Gastroesophageal sphincter (tissue), 4 donors: Measurements from ENCODE around the gene TDRD5. TPM values are rescaled to one million over a fixed set of nuclear protein-coding genes. Genes with fewer than 3 reads are reported as not detected.
A peak's percentile ranks its signal among the peaks of the same experiment; 100 is the strongest.

Experiments used
- ATAC-seq: fragments of 150-250 bp; one replicate; pipeline ENCODE4 v1.9.1; 2016; ENCODE audit warnings: mild to moderate bottlenecking, moderate library complexity
- H3K27ac ChIP-seq, 4 donors: fragments of 200-600 bp; sonication (generic) in 3 of 4; 1 replicate in 3 of 4; 2 replicates in 1 of 4; pipeline ENCODE4 v1.5.1; 2016 to 2019
- H3K27me3 ChIP-seq: fragments of 200-600 bp; sonication (generic); one replicate; pipeline ENCODE4 v1.5.1; 2019
- H3K36me3 ChIP-seq, 2 donors: fragments of 200-600 bp; sonication (generic); one replicate each; pipeline ENCODE4 v1.5.1; 2019; ENCODE audit warnings: control low read depth in 1 of 2
- H3K4me1 ChIP-seq, 3 donors: fragments of 200-600 bp; sonication (generic); 1 replicate in 2 of 3; 2 replicates in 1 of 3; pipeline ENCODE4 v1.5.1; 2016 to 2019; ENCODE audit warnings: control low read depth in 2 of 3
- H3K4me3 ChIP-seq, 2 donors: fragments of 200-600 bp; sonication (generic); one replicate each; pipeline ENCODE4 v1.5.1; 2019; ENCODE audit warnings: mild to moderate bottlenecking in 1 of 2, moderate library complexity in 1 of 2
- H3K9me3 ChIP-seq, 3 donors: fragments of 200-600 bp; sonication (generic); one replicate each; pipeline ENCODE4 v1.5.1; 2017 to 2019; ENCODE audit warnings: control low read depth in 2 of 3
- CTCF ChIP-seq, 4 experiments: fragments of 200-600 bp in 2 of 4; fragments of 450-650 bp in 2 of 4; sonication (generic) in 1 of 4; IDR thresholded peaks; one replicate each; pipeline ENCODE4 v1.5.1; 2017 to 2019; ENCODE audit warnings: antibody characterized with exemption in 4 of 4, mild to moderate bottlenecking in 2 of 4, moderate library complexity in 2 of 4
- EP300 ChIP-seq: sonication (generic); formaldehyde crosslinking; IDR thresholded peaks from one replicate; pipeline ENCODE4 v1.6.1; 2017; ENCODE audit warnings: antibody characterized with exemption, mild to moderate bottlenecking
- POLR2A ChIP-seq, 2 donors: fragments of 450-650 bp; IDR thresholded peaks; one replicate each; pipeline ENCODE4 v1.6.1; 2017; ENCODE audit warnings: antibody characterized with exemption in 2 of 2, mild to moderate bottlenecking in 2 of 2, moderate library complexity in 1 of 2
- POLR2AphosphoS5 ChIP-seq: sonication (generic); formaldehyde crosslinking; IDR thresholded peaks from one replicate; pipeline ENCODE4 v1.6.1; 2017; ENCODE audit warnings: antibody characterized with exemption
- WGBS, 2 donors: methylation state at CpG; one replicate each; pipeline ENCODE4 v1.1.5; 2018; ENCODE audit warnings: low coverage in 1 of 2; 5-methylcytosine and 5-hydroxymethylcytosine counted together
- total RNA-seq, 4 donors: library from RNA; depleted of rRNA; stranded (reverse); fragments of >200 nt; gene quantifications; one replicate each; pipeline ENCODE4 v1.1.0, GENCODE V29; 2016

TDRD5 gene
- total RNA-seq, 4 donors from 2014 or later, result 0.13 to 0.27 (median 0.16) TPM; not detected in 1

- 52 to 63% methylated on average over 1 to 5 of the region's 5 CpGs for WGBS, 2 donors
- ATAC-seq, result peak; percentile 60
- TF ChIP-seq CTCF (IDR thresholded peaks at IDR 0.05) (no peak), POLR2A (IDR thresholded peaks at IDR 0.05) (no peak), EP300 (no peak), POLR2AphosphoS5 (no peak)
Observed at GRCh38 chr1:179709841-179710329, 118.3 kb downstream of the TDRD5 start.

GRCh38 chr1:179714159-179714558 lies 122.5 kb downstream of the TDRD5 start:
- no peak overlapping the region for H3K4me3 ChIP-seq
- ATAC-seq, result no peak
- H3K27me3 ChIP-seq, result no peaks in the 10 kb centered on the region
- WGBS, 2 donors, result 80 to 100% methylated on average over 1 of the region's 1 CpG
- H3K4me1 ChIP-seq, result peaks cover 0 to 14% (median 0%) of the 10 kb centered on the region in 3 donors
- H3K27ac ChIP-seq, result no peak overlapping the region
- no peak for TF ChIP-seq EP300
- TF ChIP-seq CTCF (IDR thresholded peaks at IDR 0.05), result no peak
- TF ChIP-seq POLR2AphosphoS5, result no peak
- TF ChIP-seq POLR2A (IDR thresholded peaks at IDR 0.05), result no peak
- H3K9me3 ChIP-seq, result peaks cover 0 to 58% (median 0%) of the 10 kb centered on the region in 3 donors
- H3K36me3 ChIP-seq, result no peaks in the 10 kb centered on the region

More at GRCh38 chr1:179709841-179710329, 118.3 kb downstream of the TDRD5 start:
- H3K4me1 ChIP-seq, result peaks cover 0 to 14% (median 0%) of the 10 kb centered on the region in 3 donors
- H3K4me3 ChIP-seq, result no peak overlapping the region
- H3K27me3 ChIP-seq, result no peaks in the 10 kb centered on the region
- peaks cover 0 to 19% (median 0%) of the 10 kb centered on the region in 3 donors for H3K9me3 ChIP-seq
- H3K27ac ChIP-seq, result no peak overlapping the region
- H3K36me3 ChIP-seq, result no peaks in the 10 kb centered on the region

GRCh38 chr1:179714623-179715022 lies 123.0 kb downstream of the TDRD5 start:
- TF ChIP-seq EP300 (no peak), POLR2A (IDR thresholded peaks at IDR 0.05) (no peak), POLR2AphosphoS5 (no peak), CTCF (IDR thresholded peaks at IDR 0.05) (no peak)
- Histone ChIP-seq H3K27ac (no peak overlapping the region), H3K27me3 (no peaks in the 10 kb centered on the region), H3K9me3 (peaks cover 0 to 63% (median 0%) of the 10 kb centered on the region in 3 donors), H3K36me3 (no peaks in the 10 kb centered on the region), H3K4me1 (peaks cover 0 to 12% (median 0%) of the 10 kb centered on the region in 3 donors), H3K4me3 (no peak overlapping the region)
- ATAC-seq, result no peak

- H3K4me1 ChIP-seq, result no peaks in the 10 kb centered on the region
- ATAC-seq, result no peak
- no peaks in the 10 kb centered on the region for H3K36me3 ChIP-seq
- peaks cover 0 to 63% (median 4%) of the 10 kb centered on the region in 3 donors for H3K9me3 ChIP-seq
- no peak overlapping the region for H3K4me3 ChIP-seq
- H3K27ac ChIP-seq, result no peak overlapping the region
- H3K27me3 ChIP-seq, result no peaks in the 10 kb centered on the region
- no peak for TF ChIP-seq EP300
Observed at GRCh38 chr1:179719272-179719671, 127.6 kb downstream of the TDRD5 start.

GRCh38 chr1:179728271-179728670 lies 136.6 kb downstream of the TDRD5 start:
- WGBS, 2 donors, result 32 to 46% methylated on average over 2 of the region's 2 CpGs

More at GRCh38 chr1:179728271-179728670, 136.6 kb downstream of the TDRD5 start:
- Histone ChIP-seq H3K9me3 (no peaks in the 10 kb centered on the region), H3K27ac (no peak overlapping the region), H3K4me3 (no peak overlapping the region), H3K27me3 (peaks cover 7% of the 10 kb centered on the region), H3K36me3 (no peaks in the 10 kb centered on the region), H3K4me1 (no peaks in the 10 kb centered on the region)
- ATAC-seq, result no peak
- TF ChIP-seq EP300 (no peak), POLR2A (IDR thresholded peaks at IDR 0.05) (no peak), CTCF (IDR thresholded peaks at IDR 0.05) (no peak), POLR2AphosphoS5 (no peak)
